ENCODE data around the gene HS6ST1. TPM values are rescaled to one million over a fixed set of nuclear protein-coding genes. Genes with fewer than 3 reads are reported as not detected.
A peak's percentile ranks its signal among the peaks of the same experiment; 100 is the strongest.

HS6ST1 gene
- total and polyA plus RNA-seq, 4 donors = 3.0 to 17.4 (median 8.9) TPM

- DNase-seq = peak in 1 of 2 donors; percentile 67
- Histone ChIP-seq H3K4me1 (ENCODE audit: control insufficient read depth in 1 of 2, insufficient read depth in 2 of 2, low read length in 2 of 2) (no peaks in the 10 kb centered on the region), H3K27ac (ENCODE audit: low read depth in 1 of 2, low read length in 2 of 2) (no peak overlapping the region), H3K36me3 (ENCODE audit: control insufficient read depth in 1 of 2, insufficient read depth in 2 of 2, low read length in 1 of 2) (no peaks in the 10 kb centered on the region), H3K9me3 (ENCODE audit: control insufficient read depth, low read length) (no peaks in the 10 kb centered on the region), H3K27me3 (ENCODE audit: control insufficient read depth in 1 of 2, insufficient read depth in 2 of 2, low read length in 1 of 2) (no peaks in the 10 kb centered on the region), H3K4me3 (ENCODE audit: low read length in 2 of 2) (no peak overlapping the region)
- 93% methylated on average over 11 of the region's 11 CpGs for whole genome bisulfite sequencing, 2 donors
- ATAC-seq (ENCODE audit: low FRiP score) = no peak
- intact Hi-C loops (cut with DNase I) = loop anchor here in 1 of 2 donors (10.0 kb wide), 2 partner anchors 137 to 1563 kb away; no protein-coding TSS in a partner anchor
These were observed 6.8 kb downstream of the HS6ST1 start for GRCh38 chr2:128311755-128312341.

- Histone ChIP-seq H3K4me1 (ENCODE audit: control insufficient read depth in 1 of 2, insufficient read depth in 2 of 2, low read length in 2 of 2) (no peaks in the 10 kb centered on the region), H3K4me3 (ENCODE audit: low read length in 2 of 2) (no peak overlapping the region), H3K9me3 (ENCODE audit: control insufficient read depth, low read length) (no peaks in the 10 kb centered on the region), H3K27me3 (ENCODE audit: control insufficient read depth in 1 of 2, insufficient read depth in 2 of 2, low read length in 1 of 2) (no peaks in the 10 kb centered on the region), H3K36me3 (ENCODE audit: control insufficient read depth in 1 of 2, insufficient read depth in 2 of 2, low read length in 1 of 2) (no peaks in the 10 kb centered on the region), H3K27ac (ENCODE audit: low read depth in 1 of 2, low read length in 2 of 2) (no peak overlapping the region)
- 98 to 99% methylated on average over 7 of the region's 7 CpGs for WGBS, 2 donors
- intact Hi-C loops (cut with DNase I) = loop anchor here in 1 of 2 donors (10.0 kb wide), 2 partner anchors 136 to 1564 kb away; no protein-coding TSS in a partner anchor
- ATAC-seq (ENCODE audit: low FRiP score) (no peak), DNase-seq (no peak)
These were observed 7.4 kb downstream of the HS6ST1 start for GRCh38 chr2:128311216-128311754.

- 82 to 85% methylated on average over 4 of the region's 4 CpGs for WGBS, 2 donors
- Histone ChIP-seq H3K36me3 (ENCODE audit: control insufficient read depth in 1 of 2, insufficient read depth in 2 of 2, low read length in 1 of 2) (no peaks in the 10 kb centered on the region), H3K4me3 (ENCODE audit: low read length in 2 of 2) (no peak overlapping the region), H3K9me3 (ENCODE audit: control insufficient read depth, low read length) (no peaks in the 10 kb centered on the region), H3K4me1 (ENCODE audit: control insufficient read depth in 1 of 2, insufficient read depth in 2 of 2, low read length in 2 of 2) (no peaks in the 10 kb centered on the region), H3K27me3 (ENCODE audit: control insufficient read depth in 1 of 2, insufficient read depth in 2 of 2, low read length in 1 of 2) (no peaks in the 10 kb centered on the region), H3K27ac (ENCODE audit: low read depth in 1 of 2, low read length in 2 of 2) (no peak overlapping the region)
- ATAC-seq (ENCODE audit: low FRiP score) (no peak), DNase-seq (no peak)
- intact Hi-C loops (cut with DNase I) = loop anchor here in 1 of 2 donors (10.0 kb wide), 2 partner anchors 136 to 1564 kb away; no protein-coding TSS in a partner anchor
These were observed 7.9 kb downstream of the HS6ST1 start for GRCh38 chr2:128310761-128311160.

GRCh38 chr2:128310094-128310716 is 8.5 kb downstream of the HS6ST1 start:
- ATAC-seq (ENCODE audit: low FRiP score) (no peak), DNase-seq (peak in 1 of 2 donors; percentile 70)
- Histone ChIP-seq H3K27me3 (ENCODE audit: control insufficient read depth in 1 of 2, insufficient read depth in 2 of 2, low read length in 1 of 2) (no peaks in the 10 kb centered on the region), H3K9me3 (ENCODE audit: control insufficient read depth, low read length) (no peaks in the 10 kb centered on the region), H3K4me1 (ENCODE audit: control insufficient read depth in 1 of 2, insufficient read depth in 2 of 2, low read length in 2 of 2) (no peaks in the 10 kb centered on the region), H3K36me3 (ENCODE audit: control insufficient read depth in 1 of 2, insufficient read depth in 2 of 2, low read length in 1 of 2) (no peaks in the 10 kb centered on the region), H3K27ac (ENCODE audit: low read depth in 1 of 2, low read length in 2 of 2) (no peak overlapping the region), H3K4me3 (ENCODE audit: low read length in 2 of 2) (no peak overlapping the region)
- intact Hi-C loops (cut with DNase I) = loop anchor here in 1 of 2 donors (10.0 kb wide), 2 partner anchors 135 to 1565 kb away; no protein-coding TSS in a partner anchor
- 94 to 96% methylated on average over 11 to 12 of the region's 12 CpGs for whole genome bisulfite sequencing, 2 donors

- Histone ChIP-seq H3K9me3 (ENCODE audit: control insufficient read depth, low read length) (no peaks in the 10 kb centered on the region), H3K27ac (ENCODE audit: low read depth in 1 of 2, low read length in 2 of 2) (no peak overlapping the region), H3K27me3 (ENCODE audit: control insufficient read depth in 1 of 2, insufficient read depth in 2 of 2, low read length in 1 of 2) (no peaks in the 10 kb centered on the region), H3K4me1 (ENCODE audit: control insufficient read depth in 1 of 2, insufficient read depth in 2 of 2, low read length in 2 of 2) (no peaks in the 10 kb centered on the region), H3K36me3 (ENCODE audit: control insufficient read depth in 1 of 2, insufficient read depth in 2 of 2, low read length in 1 of 2) (no peaks in the 10 kb centered on the region), H3K4me3 (ENCODE audit: low read length in 2 of 2) (no peak overlapping the region)
- intact Hi-C loops (cut with DNase I) = loop anchor here in 1 of 2 donors (10.0 kb wide), 2 partner anchors 135 to 1565 kb away; no protein-coding TSS in a partner anchor
- ATAC-seq (ENCODE audit: low FRiP score) (no peak), DNase-seq (peak in 1 of 2 donors; percentile 70)
- WGBS, 2 donors = 86% methylated on average over 19 of the region's 19 CpGs
These were observed 9.2 kb downstream of the HS6ST1 start for GRCh38 chr2:128309280-128310093.

- Histone ChIP-seq H3K36me3 (ENCODE audit: control insufficient read depth in 1 of 2, insufficient read depth in 2 of 2, low read length in 1 of 2) (no peaks in the 10 kb centered on the region), H3K4me1 (ENCODE audit: control insufficient read depth in 1 of 2, insufficient read depth in 2 of 2, low read length in 2 of 2) (no peaks in the 10 kb centered on the region), H3K4me3 (ENCODE audit: low read length in 2 of 2) (no peak overlapping the region), H3K27me3 (ENCODE audit: control insufficient read depth in 1 of 2, insufficient read depth in 2 of 2, low read length in 1 of 2) (no peaks in the 10 kb centered on the region), H3K27ac (ENCODE audit: low read depth in 1 of 2, low read length in 2 of 2) (no peak overlapping the region), H3K9me3 (ENCODE audit: control insufficient read depth, low read length) (no peaks in the 10 kb centered on the region)
- no peak for ATAC-seq (ENCODE audit: low FRiP score)
- intact Hi-C loops (cut with DNase I) = no loop called here
- DNase-seq = no peak
- WGBS, 2 donors = 90 to 92% methylated on average over 2 of the region's 2 CpGs
These were observed 9.8 kb downstream of the HS6ST1 start for GRCh38 chr2:128308889-128309279.

- H3K27ac ChIP-seq (ENCODE audit: low read depth in 1 of 2, low read length in 2 of 2) = no peak overlapping the region
- no peaks in the 10 kb centered on the region for H3K36me3 ChIP-seq (ENCODE audit: control insufficient read depth in 1 of 2, insufficient read depth in 2 of 2, low read length in 1 of 2)
- 75% methylated on average over 5 of the region's 5 CpGs for WGBS, 2 donors
- H3K4me1 ChIP-seq (ENCODE audit: control insufficient read depth in 1 of 2, insufficient read depth in 2 of 2, low read length in 2 of 2) = no peaks in the 10 kb centered on the region
- no peak for ATAC-seq (ENCODE audit: low FRiP score)
- DNase-seq = peak; percentile 64 to 79
- no peaks in the 10 kb centered on the region for H3K27me3 ChIP-seq (ENCODE audit: control insufficient read depth in 1 of 2, insufficient read depth in 2 of 2, low read length in 1 of 2)
- intact Hi-C loops (cut with DNase I) = no loop called here
- no peak overlapping the region for H3K4me3 ChIP-seq (ENCODE audit: low read length in 2 of 2)
- no peaks in the 10 kb centered on the region for H3K9me3 ChIP-seq (ENCODE audit: control insufficient read depth, low read length)
These were observed 10.4 kb downstream of the HS6ST1 start for GRCh38 chr2:128308284-128308731.

- 89 to 91% methylated on average over 12 of the region's 12 CpGs for WGBS, 2 donors
- Histone ChIP-seq H3K4me3 (ENCODE audit: low read length in 2 of 2) (no peak overlapping the region), H3K36me3 (ENCODE audit: control insufficient read depth in 1 of 2, insufficient read depth in 2 of 2, low read length in 1 of 2) (no peaks in the 10 kb centered on the region), H3K9me3 (ENCODE audit: control insufficient read depth, low read length) (no peaks in the 10 kb centered on the region), H3K27ac (ENCODE audit: low read depth in 1 of 2, low read length in 2 of 2) (no peak overlapping the region), H3K27me3 (ENCODE audit: control insufficient read depth in 1 of 2, insufficient read depth in 2 of 2, low read length in 1 of 2) (no peaks in the 10 kb centered on the region), H3K4me1 (ENCODE audit: control insufficient read depth in 1 of 2, insufficient read depth in 2 of 2, low read length in 2 of 2) (no peaks in the 10 kb centered on the region)
- DNase-seq (peak; percentile 34 to 60), ATAC-seq (ENCODE audit: low FRiP score) (no peak)
- intact Hi-C loops (cut with DNase I) = no loop called here
These were observed 11.1 kb downstream of the HS6ST1 start for GRCh38 chr2:128307595-128307994.

Measured in aorta (tissue), 5 donors.